K562 (cell line): ENCODE data around the gene KRTAP13-1. TPM values are rescaled to one million over a fixed set of nuclear protein-coding genes. Genes with fewer than 3 reads are reported as not detected.

ENCODE experiments used
- ATAC-seq: fragments of 200-7000 bp; cut with Tn5 transposase; 3 replicates; pipeline ENCODE4 v1.9.1; 2020; ENCODE audit warnings: moderate library complexity
- BruUV-seq: library from RNA; stranded (reverse); fragments of 400-500 nt; replicated peaks from 2 replicates; lab custom pipeline; 2021; lab: Mats Ljungman, UMichigan
- CTCF ChIA-PET: fragments of 300-600 bp; formaldehyde crosslinking; extraction: SDS; loops from one replicate; lab custom pipeline; 2021; ENCODE audit warnings: low intra/inter-chr PET ratio; lab: Yijun Ruan, JAX
- POLR2A ChIA-PET: fragments of 300-600, 350-650 bp; sonication (Branson Sonifier 250); formaldehyde crosslinking; extraction: SDS; loops from one replicate; lab custom pipeline; 2021; ENCODE audit warnings: antibody characterized with exemption, inconsistent platforms; lab: Yijun Ruan, JAX
- DNase-seq, 4 experiments: peaks; one replicate each; pipeline versions ENCODE4 v3.0.0 to v3.0.0-alpha.2; 2011 to 2018; ENCODE audit warnings: low spot score in 3 of 4, mixed read lengths in 3 of 4; ENCODE audit errors: extremely low read depth in 1 of 4
- FAIRE-seq: peaks from 2 replicates; lab custom pipeline; 2011; peaks lifted over from hg19 to GRCh38; lab: Jason Lieb, UNC
- H2AFZ ChIP-seq: 2 replicates; pipeline ENCODE4 v1.6.0; 2011; ENCODE audit warnings: low read depth, low read length, control low read depth, inconsistent platforms
- H3K27ac ChIP-seq: fragments of 200-600 bp; 3 replicates; pipeline ENCODE4 v1.8.0; 2011; ENCODE audit warnings: low read depth, mild to moderate bottlenecking, control low read depth, inconsistent platforms, low read length, moderate library complexity, mixed read lengths; ENCODE audit errors: extremely low read depth
- H3K27me3 ChIP-seq, 2 experiments: fragments of 300-600 bp in 1 of 2; 2 replicates in 1 of 2; 3 replicates in 1 of 2; pipeline versions ENCODE4 v1.6.0 to v1.8.0; 2011; ENCODE audit warnings: inconsistent platforms in 2 of 2, low read length in 2 of 2, mild to moderate bottlenecking in 1 of 2, mixed read lengths in 1 of 2, moderate library complexity in 1 of 2; ENCODE audit not compliant: control insufficient read depth in 2 of 2, insufficient read depth in 2 of 2
- H3K36me3 ChIP-seq: fragments of 300-600 bp; 3 replicates; pipeline ENCODE4 v1.8.0; 2011; ENCODE audit warnings: mild to moderate bottlenecking, low read length, inconsistent platforms; ENCODE audit not compliant: control insufficient read depth, insufficient read depth
- H3K4me1 ChIP-seq, 2 experiments: fragments of 200-600 bp in 1 of 2; replicated peaks in 1 of 2; 2 replicates in 1 of 2; 3 replicates in 1 of 2; pipeline versions ENCODE4 v1.5.1 to v1.8.0; 2011; ENCODE audit warnings: inconsistent platforms in 2 of 2, low read length in 2 of 2, mild to moderate bottlenecking in 1 of 2, mixed read lengths in 1 of 2, moderate library complexity in 1 of 2; ENCODE audit not compliant: control insufficient read depth in 2 of 2, insufficient read depth in 2 of 2
- H3K4me2 ChIP-seq: 2 replicates; pipeline ENCODE4 v1.6.1; 2011; ENCODE audit warnings: low read length, control low read depth, inconsistent platforms, mixed read lengths; ENCODE audit not compliant: insufficient read depth
- H3K4me3 ChIP-seq: fragments of 200-600 bp; sonication (generic), shearing (Covaris generic); 2 replicates; pipeline ENCODE4 v1.5.1; 2016; ENCODE audit warnings: control low read depth, inconsistent platforms
- H3K79me2 ChIP-seq: fragments of 200-600 bp; 3 replicates; pipeline ENCODE4 v1.8.0; 2011; ENCODE audit warnings: low read length, inconsistent platforms; ENCODE audit not compliant: control insufficient read depth, insufficient read depth
- H3K9ac ChIP-seq, 2 experiments: 2 replicates each; pipeline versions ENCODE4 v1.6.0 to v1.6.1; 2011; ENCODE audit warnings: low read depth in 2 of 2, low read length in 2 of 2, control low read depth in 1 of 2, inconsistent platforms in 1 of 2, mild to moderate bottlenecking in 1 of 2, mixed read lengths in 1 of 2; ENCODE audit not compliant: insufficient read depth in 1 of 2
- H3K9me1 ChIP-seq: one replicate; pipeline ENCODE4 v1.6.0; 2011; ENCODE audit warnings: inconsistent platforms, mild to moderate bottlenecking, low read length, moderate library complexity; ENCODE audit not compliant: control insufficient read depth, insufficient read depth
- H3K9me3 ChIP-seq: replicated peaks from 2 replicates; pipeline ENCODE4 v1.5.1; 2011; ENCODE audit warnings: low read depth, low read length, inconsistent platforms; ENCODE audit not compliant: control insufficient read depth, insufficient read depth
- H4K20me1 ChIP-seq: replicated peaks from 2 replicates; pipeline ENCODE4 v1.6.1; 2011; ENCODE audit warnings: low read length, inconsistent platforms, mixed read lengths; ENCODE audit not compliant: control insufficient read depth, insufficient read depth
- BHLHE40 ChIP-seq: IDR thresholded peaks from 2 replicates; pipeline ENCODE4 v1.6.1; 2011; ENCODE audit warnings: low read length, improper control_type of control experiment
- FOXM1 ChIP-seq, 2 experiments: fragments of 450-650 bp in 1 of 2; sonication (generic) in 1 of 2; formaldehyde crosslinking in 1 of 2; IDR thresholded peaks; 2 replicates each; pipeline versions ENCODE4 v1.6.1 to v1.9.0; 2017 to 2022; ENCODE audit warnings: low read depth in 2 of 2, mild to moderate bottlenecking in 2 of 2, missing genetic modification reagents in 1 of 2, moderate library complexity in 1 of 2
- FOXP1 ChIP-seq: sonication (generic); formaldehyde crosslinking; IDR thresholded peaks from 2 replicates; pipeline ENCODE4 v1.8.0; 2022; ENCODE audit warnings: mild to moderate bottlenecking, missing genetic modification reagents
- MTF1 ChIP-seq: fragments of 250-450 bp; sonication (Bioruptor Pico); IDR thresholded peaks from 2 replicates; pipeline ENCODE4 v1.9.0; 2021; ENCODE audit warnings: moderate library complexity, mild to moderate bottlenecking, inconsistent platforms, borderline replicate concordance
- NONO ChIP-seq, 2 experiments: fragments of 200-400 bp in 1 of 2; fragments of 450-650 bp in 1 of 2; formaldehyde crosslinking in 1 of 2; IDR thresholded peaks; 2 replicates each; pipeline ENCODE4 v1.6.1; 2017; ENCODE audit warnings: low read depth in 2 of 2, mild to moderate bottlenecking in 2 of 2, moderate library complexity in 2 of 2, low read length in 1 of 2
- SAP30 ChIP-seq: fragments of 200-600 bp; sonication (generic); IDR thresholded peaks from 2 replicates; pipeline ENCODE4 v1.6.1; 2012; ENCODE audit warnings: borderline replicate concordance, low read depth, mild to moderate bottlenecking, moderate library complexity, low read length, control low read depth, inconsistent platforms; ENCODE audit not compliant: insufficient read depth, poor library complexity, severe bottlenecking
- SMAD1 ChIP-seq: fragments of 150-350 bp; IDR thresholded peaks from 2 replicates; pipeline ENCODE4 v1.6.1; 2014; ENCODE audit warnings: low read length, low read depth; ENCODE audit not compliant: partially characterized antibody
- SMAD3 ChIP-seq: fragments of 450-650 bp; formaldehyde crosslinking; conservative IDR thresholded peaks from 2 replicates; pipeline ENCODE4 v1.4.0; 2020; ENCODE audit warnings: mild to moderate bottlenecking
- ZNF224 ChIP-seq: sonication (generic); formaldehyde crosslinking; IDR thresholded peaks from 2 replicates; pipeline ENCODE4 v1.8.0; 2022; ENCODE audit warnings: mild to moderate bottlenecking, missing genetic modification reagents
- ZNF354B ChIP-seq: fragments of 250-450 bp; sonication (Bioruptor Pico); IDR thresholded peaks from 2 replicates; pipeline ENCODE4 v1.4.0; 2020
- ZNF695 ChIP-seq: fragments of 450-650 bp; formaldehyde crosslinking; IDR thresholded peaks from 2 replicates; pipeline ENCODE4 v1.4.0; 2020; ENCODE audit warnings: mild to moderate bottlenecking, moderate library complexity
- WGBS: fragments of 100-300 bp; shearing (Covaris generic); methylation state at CpG from one replicate; pipeline ENCODE4 v1.1.6; 2016; ENCODE audit warnings: low coverage, mixed read lengths; ENCODE audit not compliant: insufficient coverage; ENCODE audit errors: missing lambda C conversion rate; 5-methylcytosine and 5-hydroxymethylcytosine counted together
- in situ Hi-C: fragments of 300-500 bp; cut with MboI; formaldehyde crosslinking; loops from 4 replicates; pipeline ENCODE4 v1.15.0; 2018; ENCODE audit warnings: inconsistent platforms, mixed read lengths
- intact Hi-C: fragments of 100-400 bp; cut with micrococcal nuclease; formaldehyde crosslinking; loops from 2 replicates; pipeline ENCODE4 v1.14.2; 2022
- polyA plus RNA-seq, 8 experiments: library from polyadenylated mRNA; depleted of rRNA in 4 of 8; stranded (reverse) in 5 of 8; unstranded in 3 of 8; fragments of >200 nt; fragmentation: Nextera tagmentation in 2 of 8; fragmentation: Illumina TruSeq in 1 of 8; extraction: Ambion mirVana in 2 of 8; extraction: Trizol in 1 of 8; gene quantifications; 2 replicates each; pipeline versions ENCODE4 v1.2.1 to v1.2.3, GENCODE V29; 2011 to 2014; ENCODE audit warnings: inconsistent platforms in 1 of 8, missing spikeins in 1 of 8
- total RNA-seq, 7 experiments: library from RNA; depleted of rRNA in 6 of 7; stranded (reverse); fragments of >200 nt in 6 of 7; fragmentation: Illumina TruSeq in 2 of 7; extraction: Trizol in 2 of 7; gene quantifications; 2 replicates each; pipeline versions ENCODE4 v1.2.1 to v1.2.3, GENCODE V29; 2011 to 2021; ENCODE audit warnings: low replicate concordance in 1 of 7

KRTAP13-1 gene
- total and polyA plus RNA-seq, 9 of the 15 experiments (the other 6 are each of a cell fraction or from before 2014, with no cell fraction given) = not detected

- POLR2A ChIA-PET = interaction anchor here (0.7 kb wide), 1 partner anchor 602 kb away, joined by 4 read pairs; no protein-coding TSS in a partner anchor
- FAIRE-seq = no peak
- ATAC-seq = no peak
- intact Hi-C loops = no loop called here
- WGBS = 3% methylated on average over 3 of the region's 3 CpGs
- Histone ChIP-seq H3K4me1 (no peaks in the 10 kb centered on the region), H3K36me3 (no peaks in the 10 kb centered on the region), H3K9me1 (no peaks in the 10 kb centered on the region), H4K20me1 (no peaks in the 10 kb centered on the region), H3K9ac (no peak overlapping the region), H3K4me2 (no peak overlapping the region), H3K4me3 (no peak overlapping the region), H3K9me3 (no peaks in the 10 kb centered on the region; the same call in 1 of the 2 replicates)
- DNase-seq = no peak
- BruUV-seq = no TSS peak
- TF ChIP-seq MTF1 (CRISPR knock-in tag) = no peak
- no peak for TF ChIP-seq NONO (IDR thresholded peaks at IDR 0.05; ENCODE audit: low read depth in 2 of 2, low read length in 1 of 2)
- TF ChIP-seq FOXP1 (CRISPR knock-in tag) = no peak
- no peak for TF ChIP-seq ZNF354B (CRISPR knock-in tag)
- TF ChIP-seq FOXM1 (IDR thresholded peaks at IDR 0.05; ENCODE audit: low read depth) = no peak
- no peak for TF ChIP-seq FOXM1 (CRISPR knock-in tag; IDR thresholded peaks at IDR 0.05; ENCODE audit: low read depth)
- TF ChIP-seq ZNF224 = no peak
- no peak for TF ChIP-seq SMAD3 (CRISPR knock-in tag)
- TF ChIP-seq BHLHE40 = no peak
- no peak for TF ChIP-seq ZNF695 (CRISPR knock-in tag)
- TF ChIP-seq SMAD1 = no peak
- TF ChIP-seq SAP30 = no peak
- TF ChIP-seq, all 486 proteins: peak for 0
- Histone ChIP-seq H3K27ac (no peak overlapping the region), H3K79me2 (no peaks in the 10 kb centered on the region), H3K27me3 (no peaks in the 10 kb centered on the region), H2AFZ (no peak overlapping the region)
- CTCF ChIA-PET = no interaction called here
- in situ Hi-C loops = no loop called here
These were observed 39.9 kb upstream of the KRTAP13-1 start for GRCh38 chr21:30355906-30356305.
